ENCODE results near the gene TMEM214.
A peak's percentile ranks its signal among the peaks of the same experiment; 100 is the strongest.

Gene TMEM214, protein sequence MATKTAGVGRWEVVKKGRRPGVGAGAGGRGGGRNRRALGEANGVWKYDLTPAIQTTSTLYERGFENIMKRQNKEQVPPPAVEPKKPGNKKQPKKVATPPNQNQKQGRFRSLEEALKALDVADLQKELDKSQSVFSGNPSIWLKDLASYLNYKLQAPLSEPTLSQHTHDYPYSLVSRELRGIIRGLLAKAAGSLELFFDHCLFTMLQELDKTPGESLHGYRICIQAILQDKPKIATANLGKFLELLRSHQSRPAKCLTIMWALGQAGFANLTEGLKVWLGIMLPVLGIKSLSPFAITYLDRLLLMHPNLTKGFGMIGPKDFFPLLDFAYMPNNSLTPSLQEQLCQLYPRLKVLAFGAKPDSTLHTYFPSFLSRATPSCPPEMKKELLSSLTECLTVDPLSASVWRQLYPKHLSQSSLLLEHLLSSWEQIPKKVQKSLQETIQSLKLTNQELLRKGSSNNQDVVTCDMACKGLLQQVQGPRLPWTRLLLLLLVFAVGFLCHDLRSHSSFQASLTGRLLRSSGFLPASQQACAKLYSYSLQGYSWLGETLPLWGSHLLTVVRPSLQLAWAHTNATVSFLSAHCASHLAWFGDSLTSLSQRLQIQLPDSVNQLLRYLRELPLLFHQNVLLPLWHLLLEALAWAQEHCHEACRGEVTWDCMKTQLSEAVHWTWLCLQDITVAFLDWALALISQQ

DNA sequence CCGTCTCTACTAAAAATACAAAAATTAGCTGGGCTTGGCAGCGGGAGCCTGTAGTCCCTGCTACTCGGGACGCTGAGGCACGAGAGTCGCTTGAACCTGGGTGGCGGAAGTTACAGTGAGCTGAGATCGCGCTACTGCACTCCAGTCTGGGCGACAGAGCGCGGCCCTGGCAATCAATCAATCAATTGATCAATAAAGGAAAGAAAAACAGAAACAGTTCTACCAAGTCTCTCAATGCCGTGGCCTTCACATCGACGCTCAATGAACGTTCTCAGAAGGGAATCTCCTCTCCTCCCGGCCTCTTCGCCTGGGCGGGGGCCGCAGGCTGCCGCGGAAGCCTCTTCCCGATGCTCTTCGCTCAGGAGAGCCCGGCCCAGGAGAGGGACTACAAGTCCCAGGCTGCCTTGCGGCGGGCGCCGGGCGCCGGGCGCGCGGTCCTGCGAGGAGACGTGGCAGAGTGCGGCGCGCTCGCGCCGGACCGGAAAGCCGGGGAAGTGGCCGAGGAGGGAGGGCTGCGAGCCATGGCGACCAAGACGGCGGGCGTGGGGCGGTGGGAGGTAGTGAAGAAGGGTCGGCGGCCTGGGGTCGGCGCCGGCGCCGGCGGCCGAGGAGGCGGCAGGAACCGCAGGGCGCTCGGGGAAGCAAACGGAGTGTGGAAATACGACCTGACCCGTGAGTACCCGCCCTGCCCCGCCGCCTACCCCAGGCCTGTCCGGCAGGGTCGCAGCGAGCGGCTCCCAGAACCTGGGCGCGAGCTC is at the start of gene TMEM214:
TMEM214 (plus strand) TSS at position 471 of the 758 bp plus-strand sequence; CDS start at position 522, 51 bp downstream.
- DNase-seq (ENCODE audit: low read depth, low spot score) = peak; percentile 87

- DNase-seq (ENCODE audit: low read depth, low spot score) = no peak
Measured at GRCh38 chr2:26983746-26984145, 49.0 kb upstream of the TMEM214 start.

DNA sequence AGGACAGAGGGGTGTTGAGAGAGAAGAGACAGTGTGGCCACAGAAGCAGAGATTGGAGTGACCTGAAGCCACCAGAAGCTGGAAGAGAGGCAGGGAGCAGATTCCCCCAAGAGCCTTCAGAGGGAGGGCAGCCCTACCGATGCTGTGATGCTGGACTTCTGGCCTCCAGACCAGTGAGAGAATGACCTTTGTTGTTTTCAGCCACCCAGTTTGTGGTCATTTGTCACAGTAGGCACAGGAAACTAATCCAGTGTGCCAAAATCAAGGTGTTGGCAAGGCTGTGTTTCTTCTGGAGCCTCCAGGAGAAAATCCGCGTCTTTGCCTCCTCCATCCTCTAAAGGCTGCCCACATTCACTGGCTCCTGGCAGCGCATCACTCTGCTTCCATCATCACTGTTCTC is 47.0 kb upstream of the TMEM214 start:
- DNase-seq (ENCODE audit: low read depth, low spot score) = no peak

DNA sequence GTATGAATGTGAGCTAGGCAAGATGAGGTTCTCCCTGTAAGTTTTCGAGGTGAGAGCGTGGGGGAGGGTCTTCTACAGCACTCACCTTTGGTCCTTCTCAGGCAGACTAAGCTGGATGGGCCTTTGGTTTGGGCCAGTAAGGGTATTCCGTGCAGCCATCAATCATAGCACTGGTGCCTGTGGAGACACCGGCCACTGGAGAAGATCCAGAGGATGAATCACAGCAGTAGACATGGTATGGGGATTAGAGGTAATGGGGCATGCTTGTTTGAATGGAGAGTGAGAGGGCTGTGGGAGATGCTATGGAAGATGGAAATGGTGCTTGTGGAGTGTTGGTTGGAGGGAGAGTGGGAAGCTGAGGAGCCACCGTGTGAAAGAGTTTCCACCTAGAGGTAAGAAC is 46.2 kb upstream of the TMEM214 start:
- no peak for DNase-seq (ENCODE audit: low read depth, low spot score)

- DNase-seq (ENCODE audit: low read depth, low spot score) = no peak
Measured at GRCh38 chr2:26988058-26988860, 44.5 kb upstream of the TMEM214 start.

DNA sequence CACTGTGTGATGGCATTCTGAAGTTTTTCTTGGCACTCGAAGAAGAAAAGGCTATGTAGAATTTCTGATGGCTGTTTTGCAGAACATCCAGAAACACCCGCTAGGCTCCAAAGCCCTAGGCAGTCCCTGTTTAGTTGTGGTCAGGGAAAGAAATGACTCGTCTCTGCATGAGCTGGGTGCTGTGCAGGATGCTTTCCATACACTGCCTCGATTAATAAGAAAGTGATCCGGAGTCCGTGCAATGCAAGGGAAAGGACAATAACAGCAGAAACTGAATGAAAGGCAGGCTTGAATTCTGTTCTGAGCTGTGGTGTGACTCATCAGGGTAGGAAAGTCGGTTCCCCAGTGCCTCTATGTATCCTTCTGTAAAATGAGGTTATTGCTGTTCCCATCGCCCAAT is 43.6 kb upstream of the TMEM214 start:
- no peak for DNase-seq (ENCODE audit: low read depth, low spot score)

DNA sequence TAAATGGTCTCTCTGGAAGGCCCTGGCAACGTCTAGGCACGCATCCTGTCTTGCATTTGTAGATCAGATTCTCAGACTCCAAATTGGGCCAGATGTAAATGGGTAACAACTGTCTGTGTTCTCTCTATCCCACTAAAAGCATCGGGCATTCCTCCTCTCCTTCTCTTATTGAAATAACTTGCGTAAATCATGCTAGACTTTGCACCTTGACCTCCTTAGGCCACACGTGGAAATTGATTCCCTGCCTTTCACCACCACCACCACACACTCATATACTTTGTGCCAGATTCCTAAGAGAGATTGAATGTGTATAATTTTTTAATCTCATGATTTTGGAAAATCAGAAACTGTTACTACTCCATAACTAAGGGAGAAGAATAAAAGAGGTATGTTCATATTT is 41.0 kb upstream of the TMEM214 start:
- DNase-seq (ENCODE audit: low read depth, low spot score) = no peak

GRCh38 chr2:26993768-26994167 is 39.0 kb upstream of the TMEM214 start:
- DNase-seq (ENCODE audit: low read depth, low spot score) = no peak

DNA sequence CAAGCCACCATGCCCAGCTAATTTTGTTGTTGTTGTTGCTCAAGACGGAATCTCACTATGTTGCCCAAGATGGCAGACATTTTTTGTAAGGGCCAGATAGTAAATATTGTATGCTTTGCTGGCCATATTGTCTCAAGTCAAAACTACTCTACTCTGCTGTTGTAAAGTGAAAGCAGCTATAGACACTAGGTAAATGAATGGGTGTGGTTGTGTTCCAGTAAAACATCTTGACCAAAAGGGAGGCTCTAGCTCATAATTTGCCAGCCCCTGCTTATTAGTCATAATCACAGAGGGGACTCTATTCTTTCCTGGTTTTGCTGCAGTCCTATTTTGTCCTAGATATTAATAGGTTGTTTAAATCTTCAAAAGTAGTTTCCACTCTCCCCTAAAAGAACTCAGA is 37.8 kb upstream of the TMEM214 start:
- no peak for DNase-seq (ENCODE audit: low read depth, low spot score)

- DNase-seq (ENCODE audit: low read depth, low spot score) = peak; percentile 43
Measured at GRCh38 chr2:26997394-26997793, 35.4 kb upstream of the TMEM214 start.

GRCh38 chr2:26998323-26998722 is 34.4 kb upstream of the TMEM214 start:
- DNase-seq (ENCODE audit: low read depth, low spot score) = no peak

- DNase-seq (ENCODE audit: low read depth, low spot score) = no peak
Measured at GRCh38 chr2:27000228-27000627, 32.5 kb upstream of the TMEM214 start.

DNA sequence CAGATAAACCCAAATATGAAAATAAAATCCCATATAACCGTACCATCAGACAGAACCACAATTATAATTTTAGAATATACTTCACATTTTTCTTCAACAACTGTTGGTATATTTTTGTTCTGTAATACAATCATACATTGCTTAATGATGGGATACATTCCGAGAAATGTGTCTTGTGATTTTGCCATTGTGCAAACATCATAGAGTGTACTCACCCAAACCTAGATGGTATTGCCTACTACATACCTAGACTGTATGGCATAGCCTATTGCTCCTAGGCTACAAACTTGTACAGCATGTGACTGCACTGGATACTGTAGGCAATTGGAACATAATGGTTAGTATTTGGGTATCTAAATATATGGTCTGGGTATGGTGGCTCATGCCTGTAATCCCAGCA is 31.8 kb upstream of the TMEM214 start:
- no peak for DNase-seq (ENCODE audit: low read depth, low spot score)

DNA sequence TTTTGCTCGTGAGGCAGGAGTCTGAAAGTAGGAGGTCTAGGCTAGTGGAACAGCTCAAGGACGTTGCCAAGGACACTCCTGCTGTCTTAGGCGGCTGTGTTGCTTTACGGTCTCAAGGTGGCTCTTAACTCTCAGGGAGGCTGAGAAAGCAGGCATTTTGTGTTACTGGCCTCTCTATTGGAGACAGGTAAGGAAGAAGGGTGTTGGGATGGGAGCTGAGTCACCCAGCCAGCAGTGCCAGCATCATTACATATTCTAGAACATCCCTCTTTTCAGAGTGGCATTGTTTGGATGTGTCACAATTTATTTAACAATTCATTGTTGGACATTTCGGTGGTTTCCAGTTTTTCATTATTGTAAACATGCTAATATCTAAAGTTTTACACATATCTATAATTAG is 30.8 kb upstream of the TMEM214 start:
- no peak for DNase-seq (ENCODE audit: low read depth, low spot score)

DNA sequence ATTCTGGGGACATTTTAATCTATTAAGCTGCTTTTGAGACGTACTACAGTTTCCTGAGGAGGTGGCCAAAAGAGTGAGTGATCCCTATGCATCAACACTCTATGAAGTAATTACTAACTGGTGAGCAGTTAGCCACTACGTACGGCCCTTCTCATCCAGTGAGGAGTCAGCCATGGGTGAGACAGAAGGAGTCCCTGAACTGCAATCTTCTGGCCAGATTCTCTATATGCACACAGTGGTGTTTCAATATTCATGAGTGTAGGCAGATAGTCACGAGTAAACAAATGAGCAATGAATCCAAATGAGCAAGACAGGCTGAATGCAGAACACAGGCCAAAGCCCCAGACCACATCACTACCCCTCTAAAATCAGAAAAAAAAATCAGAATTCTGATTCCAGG is 29.8 kb upstream of the TMEM214 start:
- DNase-seq (ENCODE audit: low read depth, low spot score) = no peak

DNA sequence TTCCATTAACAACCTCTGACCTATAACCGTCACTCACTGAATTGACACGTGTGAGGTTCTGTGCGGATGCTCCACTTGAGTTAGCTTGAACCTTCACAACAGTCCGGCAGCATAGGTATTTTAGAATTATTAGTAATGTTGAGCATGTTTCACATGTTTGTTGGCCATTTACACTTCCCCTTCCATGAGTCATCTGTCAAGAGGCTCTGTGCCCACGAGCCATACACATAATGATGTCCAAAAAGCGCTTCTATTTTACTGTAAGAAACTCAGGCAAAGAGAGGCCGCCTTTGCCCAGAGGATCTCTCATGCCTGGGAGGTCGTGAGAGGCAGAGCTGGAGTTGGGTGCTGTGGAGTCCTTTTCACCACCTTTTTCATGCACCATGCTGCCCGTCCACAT is 28.9 kb upstream of the TMEM214 start:
- DNase-seq (ENCODE audit: low read depth, low spot score) = no peak

GRCh38 chr2:27006602-27007415 is 26.0 kb upstream of the TMEM214 start:
- no peak for DNase-seq (ENCODE audit: low read depth, low spot score)

DNA sequence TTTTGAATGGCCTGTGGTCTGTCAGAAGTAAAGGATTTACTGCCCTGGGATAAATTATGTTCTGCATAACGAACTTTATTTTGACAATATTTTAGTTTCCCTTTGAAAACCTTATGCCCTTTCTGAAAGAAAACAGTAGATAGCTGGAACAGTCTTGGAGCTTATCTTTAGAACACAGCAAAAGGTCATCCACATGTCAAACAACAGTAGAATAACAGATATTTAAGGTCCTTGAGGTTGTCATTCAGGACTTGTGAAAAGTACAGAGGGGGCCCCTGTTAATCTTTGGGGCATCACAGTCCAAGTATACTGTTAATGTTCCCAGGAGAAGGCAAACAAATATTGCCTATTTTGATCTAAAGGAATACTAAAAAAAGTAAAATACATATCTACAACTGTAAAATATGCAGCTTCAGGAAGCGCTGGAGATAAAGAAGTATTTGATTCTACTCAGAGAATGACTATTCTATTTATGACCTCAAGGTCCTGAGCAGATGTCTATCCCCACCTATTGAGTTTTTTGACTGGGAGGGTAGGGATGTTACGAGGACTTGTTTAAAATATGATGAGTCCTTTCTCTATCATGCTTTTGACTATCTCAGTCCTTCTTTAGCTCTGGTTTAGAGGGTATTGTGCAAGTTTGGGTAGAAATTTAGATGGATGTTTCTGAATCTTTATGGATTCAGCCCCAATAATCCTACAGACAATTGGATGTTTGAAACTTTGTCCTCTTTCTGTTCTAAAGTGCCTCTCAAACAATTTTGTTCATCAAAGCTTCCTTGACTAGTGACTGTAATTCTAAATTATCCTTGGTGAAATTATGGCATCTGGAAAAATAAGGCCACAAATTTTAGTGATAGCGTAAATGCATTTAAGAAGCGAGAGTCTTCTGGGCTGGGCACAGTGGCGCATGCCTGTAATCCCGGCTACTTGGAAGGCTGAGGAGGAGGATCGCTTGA is 25.1 kb upstream of the TMEM214 start:
- no peak for DNase-seq (ENCODE audit: low read depth, low spot score)

DNA sequence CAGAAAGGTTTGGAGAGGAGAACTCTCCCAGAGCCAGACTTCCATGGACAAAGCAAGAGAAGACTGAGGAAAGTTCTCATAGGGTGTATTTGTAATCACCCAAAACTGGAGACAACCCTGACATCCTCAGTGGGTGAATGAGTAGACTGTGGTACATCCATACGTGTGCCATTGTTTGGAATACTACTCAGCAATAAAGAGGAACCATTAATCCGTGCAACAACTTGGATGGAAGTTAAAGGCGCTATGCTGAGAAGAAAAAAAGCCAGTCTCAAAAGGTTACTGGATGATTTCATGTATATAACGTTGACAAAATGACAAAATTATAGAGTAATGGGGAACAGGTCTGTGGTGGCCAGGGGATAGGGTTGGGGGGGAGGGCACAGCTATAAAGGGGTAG is 24.1 kb upstream of the TMEM214 start:
- DNase-seq (ENCODE audit: low read depth, low spot score) = no peak

DNA sequence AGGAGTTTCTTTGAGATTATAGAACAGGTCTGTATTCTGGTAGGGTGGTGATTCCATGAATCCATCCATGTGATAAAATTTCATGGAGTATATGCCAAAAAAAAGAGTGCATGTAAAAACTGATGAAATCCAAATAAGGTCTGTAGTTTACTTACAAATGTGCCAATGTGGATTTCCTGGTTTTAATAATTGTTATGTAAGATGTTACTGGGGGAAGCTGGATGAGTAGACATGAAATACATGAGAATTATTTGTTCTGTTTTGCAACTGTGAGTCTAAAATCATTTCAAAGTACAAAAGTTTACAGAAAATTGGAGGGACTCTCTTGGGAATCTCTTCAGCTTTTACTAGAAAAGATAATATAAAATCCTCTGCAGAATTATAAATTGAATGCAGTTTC is 23.7 kb upstream of the TMEM214 start:
- no peak for DNase-seq (ENCODE audit: low read depth, low spot score)
